ENCODE data around the gene MAL. TPM values are rescaled to one million over a fixed set of nuclear protein-coding genes. Genes with fewer than 3 reads are reported as not detected.

MAL gene
- total RNA-seq, 1 experiment from 2014 or later = not detected

DNA sequence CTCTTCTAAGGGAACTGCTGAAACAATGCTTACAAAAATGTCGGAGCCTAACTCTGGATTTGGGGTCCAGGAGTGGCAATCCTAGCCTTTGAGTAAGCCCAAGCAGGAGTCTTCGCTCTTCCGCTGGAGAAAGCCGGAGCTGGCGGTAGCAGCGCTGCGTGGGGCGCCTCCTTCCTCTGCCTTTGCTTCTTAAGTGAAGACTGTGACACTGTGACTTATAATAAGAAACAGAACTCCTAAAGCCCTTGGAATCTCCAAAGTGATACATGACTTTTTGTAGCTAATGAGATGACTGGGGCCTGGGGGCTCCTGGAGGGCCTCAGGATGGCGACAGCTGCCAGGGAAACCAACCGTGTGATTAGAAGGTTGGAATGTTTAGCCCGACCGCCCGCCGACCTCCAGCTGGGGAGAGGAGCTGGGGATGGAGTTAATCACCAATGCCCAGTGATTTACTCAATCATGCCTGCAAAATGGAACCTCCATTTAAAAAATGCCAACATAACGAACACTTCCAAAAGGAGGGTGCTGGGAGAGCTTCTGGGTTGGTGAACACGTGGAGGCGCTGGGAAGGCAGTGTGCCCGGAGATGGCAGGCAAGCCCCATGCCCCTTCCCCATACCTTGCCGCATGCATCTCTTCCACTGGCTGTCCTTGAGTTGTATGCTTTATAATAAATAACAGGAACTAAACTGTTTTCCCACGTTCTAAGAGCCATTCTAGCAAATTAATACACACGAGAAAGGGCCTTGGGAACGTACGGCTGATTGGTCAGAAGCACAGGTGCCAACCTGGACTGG, 29.0 kb upstream of the MAL start:
- Mint-ChIP-seq H3K4me3 (ENCODE audit: unreplicated experiment) (no peak overlapping the region), H3K4me1 (ENCODE audit: insufficient read depth, unreplicated experiment) (no peaks in the 10 kb centered on the region), H3K36me3 (ENCODE audit: insufficient read depth, unreplicated experiment) (peaks cover 11% of the 10 kb centered on the region), H3K9me3 (ENCODE audit: unreplicated experiment) (no peaks in the 10 kb centered on the region), H3K27ac (ENCODE audit: low read depth, unreplicated experiment) (no peak overlapping the region), H3K27me3 (ENCODE audit: insufficient read depth, unreplicated experiment) (peaks cover 47% of the 10 kb centered on the region)
- TF ChIP-seq, protein P1, sequence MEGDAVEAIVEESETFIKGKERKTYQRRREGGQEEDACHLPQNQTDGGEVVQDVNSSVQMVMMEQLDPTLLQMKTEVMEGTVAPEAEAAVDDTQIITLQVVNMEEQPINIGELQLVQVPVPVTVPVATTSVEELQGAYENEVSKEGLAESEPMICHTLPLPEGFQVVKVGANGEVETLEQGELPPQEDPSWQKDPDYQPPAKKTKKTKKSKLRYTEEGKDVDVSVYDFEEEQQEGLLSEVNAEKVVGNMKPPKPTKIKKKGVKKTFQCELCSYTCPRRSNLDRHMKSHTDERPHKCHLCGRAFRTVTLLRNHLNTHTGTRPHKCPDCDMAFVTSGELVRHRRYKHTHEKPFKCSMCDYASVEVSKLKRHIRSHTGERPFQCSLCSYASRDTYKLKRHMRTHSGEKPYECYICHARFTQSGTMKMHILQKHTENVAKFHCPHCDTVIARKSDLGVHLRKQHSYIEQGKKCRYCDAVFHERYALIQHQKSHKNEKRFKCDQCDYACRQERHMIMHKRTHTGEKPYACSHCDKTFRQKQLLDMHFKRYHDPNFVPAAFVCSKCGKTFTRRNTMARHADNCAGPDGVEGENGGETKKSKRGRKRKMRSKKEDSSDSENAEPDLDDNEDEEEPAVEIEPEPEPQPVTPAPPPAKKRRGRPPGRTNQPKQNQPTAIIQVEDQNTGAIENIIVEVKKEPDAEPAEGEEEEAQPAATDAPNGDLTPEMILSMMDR (IDR thresholded peaks at IDR 0.05; ENCODE audit: unreplicated experiment) = no peak
- POLR2A ChIA-PET = no interaction called here
- DNase-seq (ENCODE audit: unreplicated experiment) = no peak
- CTCF ChIA-PET = interaction anchor here (0.6 to 1.6 kb wide), 4 partner anchors 10 to 696 kb away, joined by 3 to 13 read pairs (median 4); no protein-coding TSS in a partner anchor
- BruUV-seq (replicated peaks) = no TSS peak
- intact Hi-C loops (cut with micrococcal nuclease) = no loop called here

DNA sequence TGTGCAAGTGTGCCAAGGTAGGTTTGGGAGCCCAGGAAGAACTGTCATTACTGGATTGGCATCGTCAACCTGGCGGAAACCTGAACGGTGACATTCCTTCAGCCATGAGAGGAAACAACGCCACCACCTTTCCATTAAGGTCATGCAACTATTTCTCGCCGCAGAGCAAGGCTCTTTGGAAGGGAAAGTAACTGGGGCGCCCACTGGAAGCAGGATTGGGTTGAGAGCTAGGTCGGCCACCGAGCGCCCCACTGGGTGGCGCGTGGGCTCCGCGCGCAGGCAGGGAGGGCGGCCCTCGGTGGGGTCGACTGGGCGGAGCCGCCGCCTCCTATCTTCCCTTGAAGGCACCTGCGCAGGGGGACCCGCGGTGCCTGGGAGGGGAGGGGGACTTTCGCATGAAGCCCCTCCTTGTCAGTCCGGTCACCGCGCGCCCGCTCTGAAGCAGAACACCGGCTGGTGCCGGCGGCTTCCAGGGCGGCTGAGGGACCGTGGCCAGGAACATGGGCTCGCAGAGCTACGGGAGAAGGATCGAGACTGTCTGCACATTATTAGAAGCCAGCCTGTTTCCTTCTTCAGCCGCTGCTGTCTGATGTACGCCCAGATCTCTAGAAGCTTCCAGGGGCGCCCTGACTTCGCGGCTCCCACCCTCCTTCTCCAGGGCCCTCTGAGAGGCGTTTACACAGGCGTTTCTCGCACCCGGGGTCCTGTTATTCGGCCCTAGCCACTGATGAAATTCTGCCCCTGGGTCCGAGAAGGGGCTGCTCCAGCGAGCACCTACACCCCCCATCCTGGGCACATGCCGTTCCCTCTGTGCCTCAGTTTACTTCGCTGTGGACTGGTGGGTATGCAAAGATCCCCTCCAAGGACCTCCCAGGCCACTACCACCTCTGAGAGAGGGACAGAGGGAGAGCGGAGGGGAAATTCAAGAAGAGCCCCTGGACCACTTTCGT, 27.3 kb upstream of the MAL start:
- Mint-ChIP-seq H3K27me3 (ENCODE audit: insufficient read depth, unreplicated experiment) (peaks cover 33% of the 10 kb centered on the region), H3K9me3 (ENCODE audit: unreplicated experiment) (no peaks in the 10 kb centered on the region), H3K36me3 (ENCODE audit: insufficient read depth, unreplicated experiment) (peaks cover 11% of the 10 kb centered on the region), H3K4me1 (ENCODE audit: insufficient read depth, unreplicated experiment) (no peaks in the 10 kb centered on the region), H3K4me3 (ENCODE audit: unreplicated experiment) (no peak overlapping the region), H3K27ac (ENCODE audit: low read depth, unreplicated experiment) (no peak overlapping the region)
- intact Hi-C loops (cut with micrococcal nuclease) = no loop called here
- POLR2A ChIA-PET = no interaction called here
- no peak for DNase-seq (ENCODE audit: unreplicated experiment)
- CTCF ChIA-PET = no interaction called here
- TF ChIP-seq, protein P1 (IDR thresholded peaks at IDR 0.05; ENCODE audit: unreplicated experiment) = no peak
- no TSS peak for BruUV-seq (replicated peaks)

DNA sequence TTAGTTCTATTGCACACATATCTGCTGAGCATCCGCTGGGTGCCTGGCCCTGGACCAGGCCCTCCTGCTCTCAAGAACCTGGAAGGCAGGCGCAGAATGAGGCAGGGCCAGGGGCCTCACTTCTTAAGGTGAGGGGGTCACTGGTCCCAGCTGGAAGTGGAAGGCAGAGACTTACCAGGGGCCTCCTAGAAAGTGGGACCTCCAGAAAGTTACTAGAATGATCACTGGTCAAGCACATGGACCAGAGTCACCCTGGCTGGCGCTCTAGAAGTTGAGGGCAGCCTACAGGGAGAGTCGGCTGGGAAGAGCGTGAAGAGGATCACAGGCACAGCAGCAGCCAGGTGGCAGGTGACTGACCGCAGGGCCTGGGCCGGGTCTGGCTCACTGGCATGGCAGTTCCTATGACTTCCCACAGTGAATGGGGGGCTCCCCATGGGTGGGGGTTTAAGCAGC, 26.1 kb upstream of the MAL start:
- intact Hi-C loops (cut with micrococcal nuclease) = no loop called here
- TF ChIP-seq, protein P1 (IDR thresholded peaks at IDR 0.05; ENCODE audit: unreplicated experiment) = no peak
- ChIA-PET CTCF (no interaction called here), POLR2A (no interaction called here)
- H3K4me3 Mint-ChIP-seq (ENCODE audit: unreplicated experiment) = no peak overlapping the region
- no peak overlapping the region for H3K27ac Mint-ChIP-seq (ENCODE audit: low read depth, unreplicated experiment)
- H3K27me3 Mint-ChIP-seq (ENCODE audit: insufficient read depth, unreplicated experiment) = peaks cover 27% of the 10 kb centered on the region
- no TSS peak for BruUV-seq (replicated peaks)
- peaks cover 2% of the 10 kb centered on the region for H3K4me1 Mint-ChIP-seq (ENCODE audit: insufficient read depth, unreplicated experiment)
- DNase-seq (ENCODE audit: unreplicated experiment) = no peak
- no peaks in the 10 kb centered on the region for H3K9me3 Mint-ChIP-seq (ENCODE audit: unreplicated experiment)
- peaks cover 10% of the 10 kb centered on the region for H3K36me3 Mint-ChIP-seq (ENCODE audit: insufficient read depth, unreplicated experiment)

DNA sequence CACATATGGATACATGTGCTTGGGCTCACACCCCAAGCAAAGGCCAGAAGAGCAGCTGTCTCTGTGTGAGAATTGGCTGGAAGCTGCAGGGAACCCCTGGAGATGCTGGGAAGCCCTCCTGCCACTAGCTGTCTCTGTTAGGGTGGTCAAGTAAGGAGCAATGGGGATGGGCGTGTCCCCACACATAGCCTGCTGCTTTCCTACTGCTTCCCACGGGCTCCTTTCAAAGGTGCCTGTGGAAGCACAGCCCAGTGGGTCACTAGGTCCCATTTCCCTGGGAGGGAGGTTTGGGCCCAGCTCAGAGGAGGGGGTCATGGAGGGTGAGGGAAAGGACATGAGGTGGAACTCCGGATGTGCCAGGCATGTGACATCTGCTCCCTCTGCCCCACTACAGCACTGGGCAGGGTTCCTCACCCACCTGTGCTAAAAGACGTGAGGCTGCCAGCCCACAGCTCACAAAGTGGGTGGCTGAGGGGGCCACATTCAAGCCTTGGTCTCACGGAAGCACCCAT, 24.4 kb upstream of the MAL start:
- CTCF ChIA-PET = interaction anchor here (1.2 to 1.3 kb wide), 2 partner anchors 15 to 21 kb away, joined by 4 to 7 read pairs; no protein-coding TSS in a partner anchor
- POLR2A ChIA-PET = no interaction called here
- no TSS peak for BruUV-seq (replicated peaks)
- peaks cover 4% of the 10 kb centered on the region for H3K4me1 Mint-ChIP-seq (ENCODE audit: insufficient read depth, unreplicated experiment)
- TF ChIP-seq, protein P1 (IDR thresholded peaks at IDR 0.05; ENCODE audit: unreplicated experiment) = no peak
- DNase-seq (ENCODE audit: unreplicated experiment) = no peak
- intact Hi-C loops (cut with micrococcal nuclease) = no loop called here
- peaks cover 25% of the 10 kb centered on the region for H3K27me3 Mint-ChIP-seq (ENCODE audit: insufficient read depth, unreplicated experiment)
- H3K4me3 Mint-ChIP-seq (ENCODE audit: unreplicated experiment) = no peak overlapping the region
- H3K27ac Mint-ChIP-seq (ENCODE audit: low read depth, unreplicated experiment) = no peak overlapping the region
- H3K9me3 Mint-ChIP-seq (ENCODE audit: unreplicated experiment) = no peaks in the 10 kb centered on the region
- peaks cover 6% of the 10 kb centered on the region for H3K36me3 Mint-ChIP-seq (ENCODE audit: insufficient read depth, unreplicated experiment)

All from MCF 10A (cell line).